Activated B cell treated with CpG ODN at 0.5 μM for 24 hours (primary cell): ENCODE data around the gene EFCAB9. TPM values are rescaled to one million over a fixed set of nuclear protein-coding genes. Genes with fewer than 3 reads are reported as not detected.
"Not testable (repeated sequence)": the region's sequence is repeated elsewhere in the genome, so short reads cannot be mapped to it uniquely, and the experiment has no call there.

Experiments used
- ATAC-seq: fragments of 200-7000 bp; cut with Tn5 transposase; one replicate; pipeline ENCODE4 v1.10.0; 2021; ENCODE audit warnings: low read depth, mild to moderate bottlenecking, moderate library complexity
- CTCF ChIA-PET: fragments of 350-600 bp; sonication (Branson Sonifier 250); formaldehyde crosslinking; loops from one replicate; lab custom pipeline; 2021; ENCODE audit warnings: antibody characterized with exemption; lab: Charles Lee
- POLR2A ChIA-PET: fragments of 350-600 bp; sonication (Branson Sonifier 250); formaldehyde crosslinking; loops from one replicate; lab custom pipeline; 2021; ENCODE audit warnings: antibody characterized with exemption; lab: Charles Lee
- DNase-seq: peaks from one replicate; pipeline ENCODE4 v3.0.0; 2022
- H3K27ac Mint-ChIP-seq: one replicate; pipeline ENCODE4 v1.8.0; 2020; ENCODE audit warnings: mixed read lengths
- H3K27me3 Mint-ChIP-seq: one replicate; pipeline ENCODE4 v1.8.0; 2021; ENCODE audit warnings: mixed read lengths
- H3K36me3 Mint-ChIP-seq: one replicate; pipeline ENCODE4 v1.8.0; 2021; ENCODE audit warnings: low read depth, mixed read lengths
- H3K4me1 Mint-ChIP-seq: one replicate; pipeline ENCODE4 v1.8.0; 2021; ENCODE audit warnings: mixed read lengths
- H3K4me3 Mint-ChIP-seq: one replicate; pipeline ENCODE4 v1.8.0; 2020; ENCODE audit warnings: mild to moderate bottlenecking, mixed read lengths
- H3K9me3 Mint-ChIP-seq: one replicate; pipeline ENCODE4 v1.8.0; 2020; ENCODE audit warnings: mixed read lengths
- intact Hi-C: fragments of 100-400 bp; cut with micrococcal nuclease; formaldehyde crosslinking; loops from one replicate; pipeline ENCODE4 v1.15.1; 2024
- total RNA-seq: library from RNA; stranded (reverse); gene quantifications from 2 replicates; pipeline ENCODE4 v1.2.3, GENCODE V29; 2022
- TF ChIP-seq, protein P1 (sequence below): fragments of 200-600 bp; IDR thresholded peaks from one replicate; pipeline ENCODE4 v1.8.0; 2022; ENCODE audit warnings: antibody characterized with exemption, mild to moderate bottlenecking

EFCAB9 gene
- total RNA-seq, 1 donor from 2014 or later, result not detected

DNA sequence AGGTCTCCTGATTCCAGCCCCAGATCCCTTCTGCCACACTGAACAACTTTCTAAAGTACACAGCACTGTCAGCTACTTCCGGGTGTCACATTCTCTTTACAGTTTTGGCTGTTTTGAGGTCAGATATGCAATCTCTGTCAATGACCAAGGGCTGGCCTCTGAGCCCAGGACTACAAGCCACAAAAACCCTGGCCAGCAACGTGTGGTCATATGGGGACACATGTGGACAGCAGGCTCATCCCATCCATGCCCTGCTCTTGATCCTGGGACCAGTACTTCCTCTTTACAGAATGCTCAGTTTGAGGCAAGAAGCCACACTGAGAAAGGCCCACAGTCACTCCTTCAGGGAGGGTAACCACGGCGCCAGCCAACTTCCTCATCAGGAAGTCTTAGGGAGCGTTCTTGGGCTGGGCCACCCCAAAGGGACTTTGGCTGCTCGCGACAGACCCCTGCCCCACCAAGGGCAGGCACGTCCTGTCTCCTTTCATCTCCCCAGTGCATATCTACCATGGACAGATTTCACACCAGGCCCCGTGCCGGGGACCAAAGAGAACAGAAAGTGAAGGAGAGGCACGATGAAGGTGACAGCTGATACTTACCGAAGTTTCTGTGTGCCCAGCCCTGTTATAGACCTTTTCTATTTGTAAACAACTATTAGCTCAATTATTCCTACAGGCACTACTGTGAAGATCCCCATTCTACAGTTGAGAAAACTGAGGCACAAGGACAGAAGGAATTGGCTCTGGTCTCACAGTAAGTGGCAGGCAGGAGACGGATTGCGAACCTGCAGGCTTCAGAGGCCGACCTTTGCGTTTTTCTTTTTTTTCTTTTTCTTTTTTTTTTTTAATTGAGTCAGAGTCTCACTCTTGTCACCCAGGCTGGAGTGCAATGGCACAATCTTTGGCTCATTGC is 43.2 kb upstream of the EFCAB9 start:
- ATAC-seq, result peak; percentile 80
- Mint-ChIP-seq H3K9me3 (no peaks in the 10 kb centered on the region), H3K4me1 (peaks cover 69% of the 10 kb centered on the region), H3K27me3 (no peaks in the 10 kb centered on the region), H3K4me3 (peak overlapping the region; percentile 69), H3K27ac (peak overlapping the region; percentile 79), H3K36me3 (peaks cover 81% of the 10 kb centered on the region)
- ChIA-PET POLR2A (interaction anchor here (0.6 to 0.7 kb wide), 2 partner anchors 9 to 32 kb away, joined by 3 to 4 read pairs; no protein-coding TSS in a partner anchor), CTCF (interaction anchor here (1.0 kb wide), 1 partner anchor 38 kb away, joined by 4 read pairs; no protein-coding TSS in a partner anchor)
- intact Hi-C loops, result loop anchor here (2.0 kb wide), 1 partner anchor 38 kb away; the partner anchor contains the start of gene STK10
- DNase-seq, result no peak
- TF ChIP-seq, protein P1, sequence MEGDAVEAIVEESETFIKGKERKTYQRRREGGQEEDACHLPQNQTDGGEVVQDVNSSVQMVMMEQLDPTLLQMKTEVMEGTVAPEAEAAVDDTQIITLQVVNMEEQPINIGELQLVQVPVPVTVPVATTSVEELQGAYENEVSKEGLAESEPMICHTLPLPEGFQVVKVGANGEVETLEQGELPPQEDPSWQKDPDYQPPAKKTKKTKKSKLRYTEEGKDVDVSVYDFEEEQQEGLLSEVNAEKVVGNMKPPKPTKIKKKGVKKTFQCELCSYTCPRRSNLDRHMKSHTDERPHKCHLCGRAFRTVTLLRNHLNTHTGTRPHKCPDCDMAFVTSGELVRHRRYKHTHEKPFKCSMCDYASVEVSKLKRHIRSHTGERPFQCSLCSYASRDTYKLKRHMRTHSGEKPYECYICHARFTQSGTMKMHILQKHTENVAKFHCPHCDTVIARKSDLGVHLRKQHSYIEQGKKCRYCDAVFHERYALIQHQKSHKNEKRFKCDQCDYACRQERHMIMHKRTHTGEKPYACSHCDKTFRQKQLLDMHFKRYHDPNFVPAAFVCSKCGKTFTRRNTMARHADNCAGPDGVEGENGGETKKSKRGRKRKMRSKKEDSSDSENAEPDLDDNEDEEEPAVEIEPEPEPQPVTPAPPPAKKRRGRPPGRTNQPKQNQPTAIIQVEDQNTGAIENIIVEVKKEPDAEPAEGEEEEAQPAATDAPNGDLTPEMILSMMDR, result no peak

DNA sequence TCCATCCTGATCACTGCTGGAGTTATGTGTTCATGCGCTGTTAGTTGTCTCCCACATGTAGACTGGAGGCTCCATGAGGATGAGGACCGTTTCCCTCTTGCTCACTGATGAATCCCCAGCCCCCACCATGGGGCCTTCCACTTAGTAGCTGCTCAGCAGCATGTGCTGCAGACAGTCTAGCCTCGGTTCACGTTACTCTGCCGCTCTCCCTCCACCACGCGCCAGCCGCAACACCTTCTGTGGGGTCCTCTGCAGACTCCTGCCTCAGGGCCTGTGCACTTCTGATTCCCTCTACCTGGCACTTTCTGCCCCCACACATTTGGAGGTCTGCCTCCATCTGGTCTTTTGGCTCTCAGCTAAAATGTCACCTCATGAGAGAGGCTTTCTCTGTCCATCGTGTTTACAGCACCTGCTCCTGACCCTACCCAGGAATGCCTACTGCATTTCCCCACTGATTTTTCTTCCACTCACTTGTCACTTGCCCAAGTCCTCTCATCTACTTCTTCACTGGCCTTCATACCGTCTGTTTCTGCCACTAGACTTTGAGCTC is 42.2 kb upstream of the EFCAB9 start:
- Mint-ChIP-seq H3K27me3 (no peaks in the 10 kb centered on the region), H3K36me3 (peaks cover 83% of the 10 kb centered on the region), H3K4me3 (no peak overlapping the region), H3K9me3 (no peaks in the 10 kb centered on the region), H3K27ac (peak overlapping the region; percentile 47), H3K4me1 (peaks cover 69% of the 10 kb centered on the region)
- TF ChIP-seq, protein P1, result no peak
- POLR2A ChIA-PET, result interaction anchor here (0.6 to 1.0 kb wide), 2 partner anchors 23 to 34 kb away, joined by 3 read pairs; no protein-coding TSS in a partner anchor
- CTCF ChIA-PET, result no interaction called here
- intact Hi-C loops, result loop anchor here (2.0 kb wide), 1 partner anchor 37 kb away; the partner anchor contains the start of gene STK10
- no peak for DNase-seq
- ATAC-seq, result no peak

DNA sequence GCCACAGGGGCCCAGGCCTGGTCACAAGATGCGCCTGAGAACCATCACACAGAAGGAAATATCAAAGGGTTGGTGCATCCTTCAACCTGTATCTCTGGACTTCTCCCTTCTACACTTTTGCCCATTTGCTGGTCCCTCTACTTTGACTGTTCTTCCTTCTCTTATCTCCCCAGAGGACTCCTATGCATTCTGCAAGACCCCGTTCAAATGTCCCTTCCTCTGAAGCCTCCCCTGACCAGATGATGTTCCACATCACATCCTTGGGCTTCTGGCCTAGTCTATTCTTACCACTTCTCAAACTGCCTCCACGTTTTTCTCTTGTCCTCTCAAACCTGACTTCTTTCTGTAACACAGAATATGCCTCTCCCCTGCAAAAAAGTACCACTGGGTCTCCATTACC is 40.3 kb upstream of the EFCAB9 start:
- Mint-ChIP-seq H3K27ac (peak overlapping the region; percentile 19), H3K9me3 (no peaks in the 10 kb centered on the region), H3K4me3 (no peak overlapping the region), H3K36me3 (peaks cover 71% of the 10 kb centered on the region), H3K4me1 (peaks cover 77% of the 10 kb centered on the region), H3K27me3 (no peaks in the 10 kb centered on the region)
- CTCF ChIA-PET, result no interaction called here
- TF ChIP-seq, protein P1, result no peak
- ATAC-seq (no peak), DNase-seq (no peak)
- intact Hi-C loops, result loop anchor here (1.0 kb wide), 1 partner anchor 9 kb away; no protein-coding TSS in a partner anchor
- POLR2A ChIA-PET, result interaction anchor here (0.6 to 1.6 kb wide), 2 partner anchors 21 to 149 kb away, joined by 5 to 15 read pairs; no protein-coding TSS in a partner anchor

DNA sequence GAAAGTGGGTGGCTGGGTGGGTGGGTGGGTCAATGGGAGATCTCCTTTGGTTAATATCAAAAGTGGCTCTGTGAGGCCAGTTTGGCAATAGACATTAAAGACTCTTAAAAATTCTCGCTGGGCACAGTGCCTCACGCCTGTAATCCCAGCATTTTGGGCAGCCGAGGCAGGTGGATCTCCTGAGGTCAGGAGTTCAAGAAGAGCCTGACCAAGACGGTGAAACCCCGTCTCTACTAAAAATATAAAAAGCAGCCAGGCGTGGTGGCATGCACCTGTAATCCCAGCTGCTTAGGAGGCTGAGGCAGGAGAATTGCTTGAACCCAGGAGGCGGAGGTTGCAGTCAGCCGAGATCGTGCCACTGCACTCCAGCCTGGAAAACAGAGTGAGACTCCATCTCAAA is 38.9 kb upstream of the EFCAB9 start:
- intact Hi-C loops, H3K4me3 Mint-ChIP-seq, H3K27me3 Mint-ChIP-seq, DNase-seq, H3K9me3 Mint-ChIP-seq, ATAC-seq: not testable (repeated sequence)
- ChIA-PET CTCF (interaction anchor here (0.6 kb wide), 1 partner anchor 32 kb away, joined by 3 read pairs; no protein-coding TSS in a partner anchor), POLR2A (interaction anchor here (0.6 to 1.6 kb wide), 4 partner anchors 20 to 544 kb away, joined by 4 to 15 read pairs (median 5); partner anchors contain the start of gene FBXW11)
- Mint-ChIP-seq H3K27ac (peak overlapping the region; percentile 65), H3K4me1 (peaks cover 87% of the 10 kb centered on the region), H3K36me3 (peaks cover 67% of the 10 kb centered on the region)

DNA sequence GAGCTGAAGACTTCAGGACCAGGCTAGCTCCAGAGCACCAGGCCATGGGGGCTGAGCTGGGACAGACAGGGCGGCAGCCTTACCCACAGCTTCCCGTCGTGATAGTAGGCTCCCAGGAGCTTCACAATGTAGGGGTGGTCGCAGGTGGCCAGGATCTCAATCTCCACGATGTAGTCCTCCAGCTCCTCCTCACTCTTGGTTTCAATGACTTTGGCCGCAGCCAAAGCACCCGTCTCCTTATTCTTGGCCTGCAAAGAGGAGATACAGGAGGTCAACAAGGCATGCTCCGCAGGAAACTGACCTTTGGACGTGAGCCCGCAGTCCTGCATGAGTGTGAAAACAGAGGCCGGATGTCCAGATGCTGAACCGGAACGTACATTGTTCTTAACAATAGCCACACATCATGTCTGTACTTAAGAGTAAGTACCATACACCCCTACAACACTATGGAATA is 37.4 kb upstream of the EFCAB9 start:
- no peaks in the 10 kb centered on the region for H3K9me3 Mint-ChIP-seq
- DNase-seq (no peak), ATAC-seq (no peak)
- H3K27ac Mint-ChIP-seq, result peak overlapping the region; percentile 13
- TF ChIP-seq, protein P1, result no peak
- peaks cover 85% of the 10 kb centered on the region for H3K4me1 Mint-ChIP-seq
- POLR2A ChIA-PET, result interaction anchor here (0.8 to 1.3 kb wide), 7 partner anchors 9 to 45 kb away, joined by 3 to 10 read pairs (median 4); no protein-coding TSS in a partner anchor
- intact Hi-C loops, result no loop called here
- peaks cover 65% of the 10 kb centered on the region for H3K36me3 Mint-ChIP-seq
- no peak overlapping the region for H3K4me3 Mint-ChIP-seq
- CTCF ChIA-PET, result interaction anchor here (1.0 to 1.3 kb wide), 2 partner anchors 30 to 32 kb away, joined by 3 to 4 read pairs; partner anchors contain the start of gene STK10
- H3K27me3 Mint-ChIP-seq, result no peaks in the 10 kb centered on the region
